ENCODE measurements around the gene CRY2. TPM values are rescaled to one million over a fixed set of nuclear protein-coding genes. Genes with fewer than 3 reads are reported as not detected.
"Not testable (repeated sequence)": the region's sequence is repeated elsewhere in the genome, so short reads cannot be mapped to it uniquely, and the experiment has no call there.

CRY2 gene
- total RNA-seq, 1 experiment from 2014 or later, result 6.4 TPM

DNA sequence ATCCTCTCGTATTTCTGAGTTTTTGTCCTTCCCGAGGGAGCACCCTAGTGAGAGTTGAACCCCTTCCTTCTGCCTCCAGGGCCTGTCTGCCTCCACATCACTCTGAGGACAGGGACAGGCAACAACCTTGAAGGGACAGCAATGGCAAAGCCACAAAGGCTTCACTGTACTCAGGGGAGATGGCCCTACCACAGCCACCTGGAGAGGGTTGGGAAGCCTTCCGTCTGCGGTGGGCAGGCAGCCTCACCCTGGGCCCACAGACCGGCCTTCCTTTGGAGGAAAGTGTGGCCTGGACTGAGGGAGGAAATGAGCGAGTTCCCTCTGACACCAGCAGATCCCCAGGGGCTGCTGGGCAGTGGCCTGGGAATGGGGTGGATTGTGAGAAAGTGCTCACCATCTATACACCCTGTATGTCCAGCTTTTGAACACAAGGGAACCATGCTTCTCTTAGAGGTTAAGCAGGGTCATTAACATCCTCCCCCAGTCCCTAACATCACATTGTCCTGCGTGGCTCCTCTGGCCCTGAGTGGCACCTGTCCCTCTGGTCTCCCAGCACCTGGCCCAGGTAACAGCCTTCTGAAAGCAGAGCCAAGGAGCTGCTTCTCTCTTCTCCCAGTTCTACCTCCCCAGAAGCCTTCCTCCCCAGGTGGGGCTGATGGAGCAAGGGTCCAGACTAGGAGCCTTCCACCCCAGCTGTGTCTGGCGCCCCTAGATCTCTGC is 35.5 kb upstream of the CRY2 start:
- no peak for DNase-seq (ENCODE audit: low read depth)

- no peak for DNase-seq (ENCODE audit: low read depth)
Observed at GRCh38 chr11:45812581-45813548, 34.4 kb upstream of the CRY2 start.

- peak; percentile 32 for DNase-seq (ENCODE audit: low read depth)
Observed at GRCh38 chr11:45815747-45816146, 31.5 kb upstream of the CRY2 start.

- no peak for DNase-seq (ENCODE audit: low read depth)
Observed at GRCh38 chr11:45816614-45817013, 30.7 kb upstream of the CRY2 start.

- no peak for DNase-seq (ENCODE audit: low read depth)
Observed at GRCh38 chr11:45817191-45817590, 30.1 kb upstream of the CRY2 start.

DNA sequence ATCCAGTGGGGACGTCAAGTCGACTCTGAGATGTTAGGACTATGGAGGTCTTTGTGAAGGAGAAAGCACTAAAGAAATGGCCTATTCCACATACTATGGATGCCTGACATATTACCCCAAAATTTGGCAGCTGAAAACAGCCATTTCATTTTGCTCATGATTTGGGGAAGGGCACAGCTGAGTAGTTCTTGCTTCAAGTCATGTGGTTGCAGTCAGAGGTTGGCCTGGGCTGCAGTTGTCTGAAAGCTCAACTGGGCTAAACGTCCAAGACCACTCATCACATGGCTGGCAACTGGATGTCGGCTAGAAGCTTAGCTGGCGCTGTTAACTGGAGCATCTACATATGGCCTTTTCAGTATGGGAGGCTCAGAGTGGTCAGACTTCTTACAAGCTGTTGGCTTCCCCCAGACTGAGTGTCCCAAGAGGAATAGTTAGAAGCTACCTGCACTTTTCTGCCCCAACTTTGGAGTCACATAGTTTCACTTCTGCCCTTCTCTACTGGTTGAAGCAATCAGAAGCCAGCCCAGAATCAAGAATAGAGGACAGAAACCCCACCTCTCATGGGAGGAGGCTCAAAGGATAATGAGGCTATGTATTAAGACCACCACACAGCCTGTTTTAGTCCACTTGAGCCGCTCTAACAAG is 28.2 kb upstream of the CRY2 start:
- no peak for DNase-seq (ENCODE audit: low read depth)

- DNase-seq (ENCODE audit: low read depth), result no peak
Observed at GRCh38 chr11:45820211-45820857, 26.9 kb upstream of the CRY2 start.

- not testable (repeated sequence) for DNase-seq (ENCODE audit: low read depth)
Observed at GRCh38 chr11:45826492-45826891, 20.8 kb upstream of the CRY2 start.

DNA sequence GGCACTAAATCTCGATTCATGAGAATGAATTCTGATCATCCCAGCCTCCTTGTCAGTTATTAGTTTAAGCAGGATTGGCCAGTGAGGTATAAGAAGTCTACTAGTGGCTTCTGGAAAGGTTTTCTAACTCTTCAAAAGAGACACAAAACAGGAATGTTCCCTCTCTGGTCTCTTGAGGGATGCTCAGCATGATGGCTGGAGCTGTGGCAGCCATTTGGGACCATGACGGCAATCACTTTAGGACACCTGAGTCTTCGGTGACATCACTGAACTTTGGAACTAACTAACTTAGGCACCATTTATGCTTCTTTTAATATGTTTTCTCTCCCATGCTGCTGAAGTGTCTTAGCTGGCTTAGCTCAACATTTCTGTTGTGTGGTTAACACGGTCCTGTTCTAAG is 20.2 kb upstream of the CRY2 start:
- no peak for DNase-seq (ENCODE audit: low read depth)

GRCh38 chr11:45828996-45829395 is 18.3 kb upstream of the CRY2 start:
- no peak for DNase-seq (ENCODE audit: low read depth)

GRCh38 chr11:45830596-45830995 is 16.7 kb upstream of the CRY2 start:
- no peak for DNase-seq (ENCODE audit: low read depth)

- DNase-seq (ENCODE audit: low read depth), result no peak
Observed at GRCh38 chr11:45832811-45833441, 14.3 kb upstream of the CRY2 start.

DNA sequence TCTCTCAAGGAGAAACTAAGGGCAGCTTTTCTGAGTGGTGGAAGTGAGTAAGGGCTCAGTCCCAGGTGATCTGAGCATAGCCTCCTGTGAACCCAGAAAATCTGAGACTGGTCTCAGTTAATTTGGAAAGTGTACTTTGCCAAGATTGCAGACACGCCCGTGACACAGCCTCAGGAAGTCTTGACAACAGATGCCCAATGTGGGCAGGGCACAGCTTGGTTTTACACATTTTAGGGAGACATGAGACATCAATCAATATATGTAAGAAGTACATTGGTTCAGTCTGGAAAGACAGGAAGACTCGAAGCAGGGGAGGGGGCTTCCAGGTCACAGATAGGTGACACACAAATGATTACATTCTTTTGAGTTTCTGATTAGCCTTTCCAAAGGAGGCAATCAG is 13.5 kb upstream of the CRY2 start:
- DNase-seq (ENCODE audit: low read depth), result no peak

DNA sequence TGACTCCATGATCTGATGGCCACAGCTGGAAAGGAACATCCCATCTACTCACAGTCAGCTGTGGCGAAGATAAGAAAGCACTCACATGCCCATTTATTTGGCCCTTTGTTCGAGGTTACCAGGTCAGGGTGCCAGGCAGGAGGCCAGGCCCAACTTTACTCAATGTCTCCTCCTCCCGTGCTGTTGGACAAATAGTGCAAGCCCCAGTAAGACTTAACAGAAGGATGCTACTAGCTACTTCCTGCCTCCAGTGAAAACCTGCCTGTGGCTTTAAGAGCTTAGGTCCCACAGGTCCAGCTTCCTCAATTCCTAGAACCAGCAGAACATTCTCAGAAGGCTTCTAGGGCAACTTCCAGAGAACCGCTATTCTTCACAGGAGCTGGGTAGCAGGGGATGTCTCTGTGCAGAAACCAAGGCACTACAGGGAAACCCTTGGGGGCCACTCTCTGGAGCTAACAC is 12.9 kb upstream of the CRY2 start:
- DNase-seq (ENCODE audit: low read depth), result no peak

- no peak for DNase-seq (ENCODE audit: low read depth)
Observed at GRCh38 chr11:45839204-45839603, 8.1 kb upstream of the CRY2 start.

GRCh38 chr11:45840251-45840650 is 7.0 kb upstream of the CRY2 start:
- not testable (repeated sequence) for DNase-seq (ENCODE audit: low read depth)

- DNase-seq (ENCODE audit: low read depth), result peak; percentile 80
Observed at GRCh38 chr11:45843158-45843924, 3.9 kb upstream of the CRY2 start.

- DNase-seq (ENCODE audit: low read depth), result no peak
Observed at GRCh38 chr11:45844822-45845578, 2.3 kb upstream of the CRY2 start.

GRCh38 chr11:45846174-45846675 is 1.1 kb upstream of the CRY2 start:
- no peak for DNase-seq (ENCODE audit: low read depth)

Data from LHCN-M2 (cell line).